22Rv1 (cell line): ENCODE results near the gene SLC16A12.
"Not testable (repeated sequence)": the region's sequence is repeated elsewhere in the genome, so short reads cannot be mapped to it uniquely, and the experiment has no call there.

ENCODE experiments used
- H3K27ac ChIP-seq: fragments of 450-650 bp; 2 replicates; pipeline ENCODE4 v1.5.1; 2017
- CTCF ChIP-seq: fragments of 450-650 bp; IDR thresholded peaks from 2 replicates; pipeline ENCODE4 v1.5.1; 2017; ENCODE audit warnings: mild to moderate bottlenecking
- ZFX ChIP-seq: fragments of 450-650 bp; IDR thresholded peaks from 2 replicates; pipeline ENCODE4 v1.6.1; 2017; ENCODE audit warnings: antibody characterized with exemption, borderline replicate concordance

Gene SLC16A12

GRCh38 chr10:89547853-89548513, 12.6 kb upstream of the SLC16A12 start:
- no peak overlapping the region for H3K27ac ChIP-seq
- TF ChIP-seq CTCF (no peak), ZFX (no peak)

DNA sequence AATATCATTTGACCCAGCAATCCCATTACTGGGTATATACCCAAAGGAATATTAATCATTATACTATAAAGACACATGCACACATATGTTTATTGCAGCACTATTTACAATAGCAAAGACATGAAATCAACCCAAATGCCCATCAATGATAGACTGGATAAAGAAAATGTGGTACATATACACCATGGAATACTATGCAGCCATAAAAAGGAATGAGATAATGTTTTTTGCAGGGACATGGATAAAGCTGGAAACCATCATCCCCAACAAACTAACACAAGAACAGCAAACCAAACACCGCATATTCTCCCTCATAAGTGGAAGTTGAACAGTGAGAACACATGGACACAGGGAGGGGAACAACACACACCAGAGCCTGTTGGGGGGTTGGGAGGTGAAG, 11.3 kb upstream of the SLC16A12 start:
- not testable (repeated sequence) for H3K27ac ChIP-seq

DNA sequence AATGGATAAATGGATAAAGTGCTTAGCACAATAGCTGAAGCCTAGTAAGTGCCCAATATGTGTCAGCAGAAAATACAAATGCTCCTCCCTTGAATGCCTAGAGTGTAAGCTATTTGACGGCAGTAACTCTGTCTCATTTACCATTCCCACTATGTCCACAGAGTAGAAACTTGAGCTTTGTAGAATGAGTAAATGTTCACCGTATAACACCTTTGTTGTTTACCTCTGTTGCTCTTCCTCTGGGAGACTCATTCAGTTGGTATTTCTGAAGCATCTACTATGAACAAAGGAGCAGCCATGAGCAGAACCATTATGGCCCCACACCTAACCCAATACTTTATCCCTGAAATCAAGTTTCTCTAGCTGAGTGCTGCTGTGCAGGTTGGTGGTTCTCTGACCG, 8.4 kb upstream of the SLC16A12 start:
- TF ChIP-seq ZFX = no peak
- no peak for TF ChIP-seq CTCF
- no peak overlapping the region for H3K27ac ChIP-seq

- H3K27ac ChIP-seq = no peak overlapping the region
- TF ChIP-seq CTCF (no peak), ZFX (no peak)
These were observed 5.1 kb upstream of the SLC16A12 start for GRCh38 chr10:89540420-89540949.

DNA sequence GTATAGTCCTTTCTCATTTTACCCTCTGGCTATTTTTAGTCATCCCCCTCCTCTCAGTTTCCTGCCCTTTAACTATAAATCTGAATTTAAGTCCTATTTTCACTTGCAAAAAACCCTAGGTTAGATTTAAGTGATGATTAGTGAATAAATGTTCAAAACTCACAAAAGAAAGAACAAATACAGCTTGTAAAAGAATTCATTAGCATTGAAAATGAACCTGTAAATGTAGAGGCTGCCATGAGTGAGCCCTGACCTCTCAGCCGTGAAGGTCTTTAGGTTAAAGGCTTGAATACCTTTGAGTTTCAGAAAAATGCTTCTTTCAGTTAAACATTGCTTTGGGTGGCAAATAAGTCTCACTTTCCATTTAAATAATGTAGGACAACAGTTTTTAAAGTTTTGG, 2.0 kb upstream of the SLC16A12 start:
- TF ChIP-seq ZFX (no peak), CTCF (no peak)
- no peak overlapping the region for H3K27ac ChIP-seq

- H3K27ac ChIP-seq = no peak overlapping the region
- TF ChIP-seq ZFX = no peak
- no peak for TF ChIP-seq CTCF
These were observed 590 bp upstream of the SLC16A12 start for GRCh38 chr10:89536013-89536354.

DNA sequence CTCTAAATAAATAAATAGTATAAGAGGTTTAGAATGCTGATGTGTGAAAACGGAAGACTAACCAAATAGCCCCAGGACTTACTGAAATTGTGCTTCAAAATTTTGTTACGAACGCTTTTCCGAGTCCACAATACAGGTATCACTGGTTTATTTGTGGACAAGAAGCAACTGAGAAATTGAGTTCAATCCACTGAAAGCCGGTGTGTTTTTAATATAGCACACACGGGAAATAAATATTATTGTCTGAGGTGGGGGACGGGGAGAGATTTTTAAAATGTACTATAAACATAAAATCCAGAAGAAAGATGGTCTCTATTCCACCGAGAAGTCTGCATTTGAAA, 598 bp downstream of the SLC16A12 start:
- no peak for TF ChIP-seq CTCF
- no peak for TF ChIP-seq ZFX

DNA sequence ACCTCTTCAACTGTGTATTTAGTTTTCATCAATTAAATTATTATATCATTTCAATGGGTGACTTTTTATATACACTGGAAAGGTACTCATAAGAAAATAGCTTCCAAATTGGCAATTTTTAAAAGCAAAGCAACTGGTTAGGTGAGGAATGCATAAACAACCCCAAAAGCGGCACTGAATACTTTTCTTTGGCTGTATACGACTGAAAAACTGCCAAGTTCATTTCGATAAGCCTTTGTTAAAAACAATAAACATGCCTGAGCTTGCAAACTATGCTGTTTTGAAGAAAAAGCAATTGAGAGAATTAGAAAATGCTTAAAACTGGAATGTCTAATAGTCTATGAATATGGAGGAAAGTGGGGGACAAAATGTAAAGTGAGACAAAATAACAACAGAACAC, 2.9 kb downstream of the SLC16A12 start:
- TF ChIP-seq CTCF (no peak), ZFX (no peak)
- H3K27ac ChIP-seq = no peak overlapping the region

More for the DNA sequence above, 598 bp downstream of the SLC16A12 start:
- H3K27ac ChIP-seq = no peak overlapping the region
